H9 (cell line): ENCODE data around the gene GPAT2. TPM values are rescaled to one million over a fixed set of nuclear protein-coding genes. Genes with fewer than 3 reads are reported as not detected.

Source experiments
- total RNA-seq: library from RNA; stranded (reverse); gene quantifications from 2 replicates; pipeline ENCODE4 v1.2.1, GENCODE V29; 2021

Gene GPAT2
- total RNA-seq, 1 experiment from 2014 or later, result 0.17 TPM

Other genes starting within 250 kb of the GPAT2 start
- gene ANKRD36C, start 43.1 kb downstream of the GPAT2 start, total RNA-seq, result 8.2 and 9.5 TPM in 2 replicates
- gene ADRA2B, start 81.7 kb upstream of the GPAT2 start, total RNA-seq, result 2.7 TPM in 2 replicates
- 0.72 and 0.81 TPM in 2 replicates for gene ASTL, start 103.6 kb upstream of the GPAT2 start, total RNA-seq
- 13.5 and 14.9 TPM in 2 replicates for gene DUSP2, start 110.5 kb upstream of the GPAT2 start, total RNA-seq
- 212 and 220 TPM in 2 replicates for gene STARD7, start 173.9 kb upstream of the GPAT2 start, total RNA-seq
- gene TMEM127, start 231.1 kb upstream of the GPAT2 start, total RNA-seq, result 30.1 and 33.9 TPM in 2 replicates
- 67.6 and 71.9 TPM in 2 replicates for gene CIAO1, start 231.3 kb upstream of the GPAT2 start, total RNA-seq